Testis (tissue), 2 donors: ENCODE measurements around the gene P3H2.

Experiments
- CTCF ChIP-seq, 3 experiments: fragments of 450-650 bp in 2 of 3; fragments of 200-600 bp in 1 of 3; sonication (generic) in 1 of 3; IDR thresholded peaks; one replicate each; pipeline ENCODE4 v1.5.1; 2016 to 2019; ENCODE audit warnings: antibody characterized with exemption in 3 of 3, mild to moderate bottlenecking in 2 of 3, moderate library complexity in 1 of 3
- POLR2A ChIP-seq: fragments of 450-650 bp; IDR thresholded peaks from one replicate; pipeline ENCODE4 v1.6.1; 2017; ENCODE audit warnings: antibody characterized with exemption, mild to moderate bottlenecking, moderate library complexity

GRCh38 chr3:190110826-190111225 is 9.9 kb downstream of the P3H2 start:
- TF ChIP-seq CTCF (IDR thresholded peaks at IDR 0.05) = no peak
- TF ChIP-seq POLR2A = no peak
